Activated T-cell treated with anti-CD3 and anti-CD28 coated beads, Interleukin-2, amount 50 U/mL, for 72 hours (primary cell): ENCODE data around the gene GDE1. TPM values are rescaled to one million over a fixed set of nuclear protein-coding genes. Genes with fewer than 3 reads are reported as not detected.
"Not testable (repeated sequence)": the region's sequence is repeated elsewhere in the genome, so short reads cannot be mapped to it uniquely, and the experiment has no call there.

ENCODE experiments used
- ATAC-seq, 2 donors: fragments of 150-1000 bp; cut with Tn5 transposase; replicated peaks in 1 of 2; 2 replicates each; pipeline ENCODE4 v1.10.0; 2021; ENCODE audit warnings: moderate library complexity in 2 of 2, mild to moderate bottlenecking in 1 of 2
- DNase-seq, 2 donors: peaks; one replicate each; pipeline ENCODE4 v3.0.0; 2021 to 2022; ENCODE audit warnings: mixed read lengths in 1 of 2
- H3K27ac Mint-ChIP-seq: one replicate; pipeline ENCODE4 v1.8.0; 2022; ENCODE audit warnings: mild to moderate bottlenecking, moderate library complexity, mixed read lengths
- H3K27me3 Mint-ChIP-seq: one replicate; pipeline ENCODE4 v1.8.0; 2022; ENCODE audit warnings: low read depth, mixed read lengths
- H3K36me3 Mint-ChIP-seq, 2 donors: one replicate each; pipeline ENCODE4 v1.8.0; 2022; ENCODE audit warnings: mixed read lengths in 2 of 2, mild to moderate bottlenecking in 1 of 2; ENCODE audit not compliant: insufficient read depth in 2 of 2
- H3K4me1 Mint-ChIP-seq: one replicate; pipeline ENCODE4 v1.8.0; 2022; ENCODE audit warnings: low read depth, mixed read lengths
- H3K4me3 Mint-ChIP-seq, 2 donors: one replicate each; pipeline ENCODE4 v1.8.0; 2022; ENCODE audit warnings: mild to moderate bottlenecking in 2 of 2, mixed read lengths in 2 of 2, moderate library complexity in 2 of 2
- H3K9me3 Mint-ChIP-seq, 2 donors: one replicate each; pipeline ENCODE4 v1.8.0; 2022; ENCODE audit warnings: mixed read lengths in 2 of 2
- total RNA-seq, 2 donors: library from RNA; stranded (reverse); gene quantifications; one replicate each; pipeline ENCODE4 v1.2.3, GENCODE V29; 2022

GDE1 gene
- total RNA-seq: 10 to 100 TPM; 26.3 TPM

DNA sequence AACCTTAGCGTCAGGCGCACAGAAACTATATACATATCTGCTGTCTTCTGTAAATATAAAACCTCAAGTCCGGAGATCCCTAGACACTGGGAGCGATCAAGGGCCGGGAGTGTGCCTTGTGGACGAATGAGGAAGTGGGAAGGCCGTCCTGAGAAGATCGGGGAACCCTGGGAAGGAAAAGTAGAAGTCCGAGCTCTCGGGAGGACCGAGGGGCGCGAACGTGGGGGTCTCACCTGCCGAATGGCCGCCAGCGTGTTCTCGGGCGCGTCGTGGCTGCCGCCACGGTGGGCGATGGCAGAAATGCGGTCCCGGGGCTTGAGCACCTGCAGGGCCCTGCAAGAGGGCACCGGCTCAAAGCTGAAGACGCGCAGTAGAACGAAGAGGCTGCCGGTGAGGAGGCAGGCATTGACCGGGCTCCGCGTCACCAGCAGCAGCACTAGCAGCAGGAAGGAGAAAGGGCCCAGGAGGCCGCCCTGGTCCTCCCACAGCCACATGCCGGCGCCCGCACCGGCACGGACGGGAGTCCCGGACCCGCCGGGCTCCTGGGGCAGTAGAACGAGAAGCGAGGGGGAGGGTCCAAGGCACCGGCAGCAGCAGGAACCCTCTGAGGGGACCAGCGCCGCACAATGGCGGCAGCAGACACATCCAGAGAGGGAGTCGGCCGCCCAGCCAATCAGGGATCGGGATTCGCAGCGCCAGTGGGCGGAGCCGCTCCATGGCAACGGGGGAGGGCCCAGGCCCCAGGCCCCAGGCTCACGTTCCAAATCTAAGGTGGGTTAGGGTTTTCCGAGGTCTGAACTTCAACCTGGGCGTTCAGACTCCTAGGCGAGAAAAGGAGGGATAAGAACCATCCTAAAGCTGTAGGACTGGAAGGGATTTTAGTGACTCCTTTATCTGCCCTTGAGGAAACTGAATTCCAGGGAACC lies at the start of gene GDE1:
GDE1 (minus strand) TSS at position 628 of the 926 bp plus-strand sequence; CDS start at position 494, 134 bp downstream.
- Mint-ChIP-seq H3K27me3 (no peaks in the 10 kb centered on the region), H3K4me1 (peaks cover 60% of the 10 kb centered on the region), H3K36me3 (peaks cover 10 to 11% of the 10 kb centered on the region in 2 donors), H3K9me3 (no peaks in the 10 kb centered on the region), H3K4me3 (peak within 1 kb of the TSS; percentile 98 to 99), H3K27ac (peak within 1 kb of the TSS; percentile 93)
- ATAC-seq (peak; percentile 83 to 84), DNase-seq (peak; percentile 95 to 96)

GRCh38 chr16:19567560-19567959 lies 45.7 kb upstream of the GDE1 start:
- Mint-ChIP-seq H3K4me3 (no peak overlapping the region), H3K36me3 (peaks cover 0 to 16% of the 10 kb centered on the region in 2 donors), H3K9me3 (peaks cover 0 to 4% of the 10 kb centered on the region in 2 donors), H3K27ac (no peak overlapping the region), H3K27me3 (no peaks in the 10 kb centered on the region), H3K4me1 (no peaks in the 10 kb centered on the region)
- ATAC-seq: no peak
- no peak for DNase-seq

DNA sequence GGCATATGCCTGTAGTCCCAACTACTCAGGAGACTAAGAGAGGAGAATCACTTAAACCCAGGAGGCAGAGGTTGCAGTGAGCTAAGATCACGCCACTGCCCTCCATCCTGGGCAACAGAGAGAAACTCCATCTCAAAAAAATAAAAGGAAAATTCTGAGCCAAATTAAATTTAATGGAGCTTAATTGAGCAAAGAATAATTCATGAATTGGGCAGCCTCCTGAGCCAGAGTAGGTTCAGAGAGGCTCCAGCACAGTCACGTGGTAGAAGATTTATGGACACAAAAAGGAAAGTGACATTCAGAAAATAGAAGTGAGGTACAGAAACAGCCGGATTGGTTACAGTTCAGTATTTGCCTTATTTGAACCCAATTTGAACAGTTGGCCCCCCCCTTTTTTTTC lies 44.5 kb upstream of the GDE1 start:
- Mint-ChIP-seq H3K36me3 (peaks cover 0 to 15% of the 10 kb centered on the region in 2 donors), H3K4me1 (no peaks in the 10 kb centered on the region), H3K4me3 (no peak overlapping the region), H3K9me3 (peaks cover 0 to 4% of the 10 kb centered on the region in 2 donors), H3K27me3 (no peaks in the 10 kb centered on the region), H3K27ac (no peak overlapping the region)
- DNase-seq (no peak), ATAC-seq (no peak)

GRCh38 chr16:19563377-19563776 lies 41.5 kb upstream of the GDE1 start:
- Mint-ChIP-seq H3K9me3 (peaks cover 0 to 4% of the 10 kb centered on the region in 2 donors), H3K4me3 (no peak overlapping the region), H3K36me3 (peaks cover 0 to 12% of the 10 kb centered on the region in 2 donors), H3K27me3 (no peaks in the 10 kb centered on the region), H3K4me1 (peaks cover 8% of the 10 kb centered on the region), H3K27ac (no peak overlapping the region)
- no peak for DNase-seq
- ATAC-seq: no peak

DNA sequence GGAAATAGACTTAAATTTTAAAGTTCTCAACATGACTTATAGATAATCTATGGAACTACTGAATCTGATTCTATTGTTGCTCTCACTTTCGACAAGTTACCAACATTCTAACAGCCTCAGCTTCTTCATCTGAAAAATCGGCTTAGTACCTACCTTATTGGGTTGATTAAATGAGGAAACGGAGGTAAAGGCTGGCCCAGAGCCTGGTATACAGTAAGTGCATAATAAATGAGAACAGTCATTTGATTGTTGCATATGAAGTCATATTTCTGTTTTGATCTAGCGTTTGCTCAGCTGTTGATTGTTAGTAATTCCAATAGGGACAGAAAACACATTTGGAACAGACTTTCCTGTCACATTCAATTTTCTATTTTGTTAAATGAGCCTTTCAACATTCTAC lies 38.2 kb upstream of the GDE1 start:
- DNase-seq (no peak), ATAC-seq (no peak)
- H3K27me3 Mint-ChIP-seq: no peaks in the 10 kb centered on the region
- H3K36me3 Mint-ChIP-seq: peaks cover 0 to 7% of the 10 kb centered on the region in 2 donors
- no peak overlapping the region for H3K27ac Mint-ChIP-seq
- H3K9me3 Mint-ChIP-seq: peaks cover 0 to 4% of the 10 kb centered on the region in 2 donors
- H3K4me3 Mint-ChIP-seq: no peak overlapping the region
- H3K4me1 Mint-ChIP-seq: peaks cover 15% of the 10 kb centered on the region

DNA sequence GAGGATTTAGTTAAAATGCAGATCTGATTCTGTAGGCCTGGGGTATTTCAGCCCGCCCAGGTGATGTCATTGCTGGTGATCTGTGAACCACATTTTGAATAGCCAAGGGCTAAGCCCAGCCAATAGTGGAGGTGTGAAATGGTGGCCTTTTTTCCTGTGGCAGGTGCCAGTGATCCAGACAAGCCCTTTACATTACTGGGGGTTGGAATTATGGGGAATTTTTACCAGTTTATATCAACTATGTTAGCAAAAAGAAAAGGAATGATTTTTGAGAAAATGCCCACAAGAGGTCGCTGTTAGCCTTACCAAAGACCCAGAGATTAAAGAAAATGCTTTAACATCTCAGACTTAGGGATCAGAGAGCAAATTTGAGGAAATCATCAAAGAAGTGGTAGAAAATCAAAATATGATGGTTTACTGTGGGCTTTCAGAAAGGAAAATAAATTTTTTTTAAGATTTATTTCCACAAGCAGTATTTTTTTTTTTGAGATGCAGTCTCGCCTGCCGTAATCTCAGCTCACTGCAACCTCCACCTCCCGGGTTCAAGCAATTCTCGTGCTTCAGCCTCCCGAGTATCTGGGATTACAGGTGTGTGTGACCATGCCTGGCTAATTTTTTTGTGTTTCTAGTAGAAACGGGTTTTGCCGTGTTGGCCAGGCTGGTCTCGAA lies 37.5 kb upstream of the GDE1 start:
- H3K27me3 Mint-ChIP-seq: no peaks in the 10 kb centered on the region
- peaks cover 0 to 9% of the 10 kb centered on the region in 2 donors for H3K36me3 Mint-ChIP-seq
- H3K27ac Mint-ChIP-seq: no peak overlapping the region
- peaks cover 0 to 4% of the 10 kb centered on the region in 2 donors for H3K9me3 Mint-ChIP-seq
- DNase-seq (peak; percentile 19 to 43), ATAC-seq (no peak)
- no peak overlapping the region for H3K4me3 Mint-ChIP-seq
- H3K4me1 Mint-ChIP-seq: peaks cover 22% of the 10 kb centered on the region

DNA sequence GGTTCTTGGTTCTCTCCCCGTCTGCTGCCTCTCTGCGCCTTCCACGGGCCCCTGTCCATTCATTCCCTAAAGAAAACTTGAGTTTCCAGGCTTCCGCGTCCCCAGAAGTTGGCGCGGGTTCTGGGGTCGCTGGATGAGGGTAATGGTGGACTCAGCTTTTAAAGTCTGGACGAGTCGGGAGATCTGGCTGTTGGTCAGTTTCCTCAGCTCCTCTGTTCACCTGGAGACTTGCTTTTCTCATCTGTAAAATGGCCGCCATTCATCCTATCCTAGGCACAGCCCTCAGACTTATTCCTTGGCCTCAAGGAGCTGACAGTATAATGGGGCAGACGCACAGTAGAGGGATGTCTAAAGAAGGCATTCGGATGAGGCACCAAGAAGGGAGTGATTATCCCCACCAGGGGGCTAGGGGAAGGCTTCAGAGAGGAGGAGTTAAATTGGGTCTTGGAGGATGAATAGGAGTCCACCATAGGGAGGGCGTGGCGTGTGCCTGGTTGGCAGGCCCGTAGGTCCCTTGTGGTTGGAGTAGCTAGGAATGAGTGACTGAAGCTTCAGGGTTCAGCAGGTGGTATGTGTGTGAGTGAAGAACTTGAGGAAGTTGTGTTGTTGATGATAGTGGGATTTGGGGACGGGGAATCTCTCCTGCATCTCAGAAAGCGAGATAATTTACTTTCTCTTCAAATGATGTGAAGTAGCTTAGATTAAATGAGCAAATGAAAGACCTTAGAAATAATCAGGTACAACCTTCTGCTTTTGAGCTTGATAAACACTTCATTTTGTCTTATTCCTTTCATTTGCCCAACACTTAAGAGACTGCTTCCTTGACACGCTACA lies 34.3 kb upstream of the GDE1 start:
- Mint-ChIP-seq H3K4me1 (peaks cover 25% of the 10 kb centered on the region), H3K27ac (peak overlapping the region; percentile 1), H3K36me3 (peaks cover 0 to 2% of the 10 kb centered on the region in 2 donors), H3K27me3 (no peaks in the 10 kb centered on the region), H3K9me3 (no peaks in the 10 kb centered on the region), H3K4me3 (peak overlapping the region; percentile 81 to 84)
- ATAC-seq (no peak), DNase-seq (peak; percentile 30 to 39)

- Mint-ChIP-seq H3K9me3 (no peaks in the 10 kb centered on the region), H3K27ac (peak within 1 kb of the TSS; percentile 89), H3K27me3 (no peaks in the 10 kb centered on the region), H3K36me3 (peaks cover 0 to 2% of the 10 kb centered on the region in 2 donors), H3K4me3 (peak within 1 kb of the TSS; percentile 81 to 84), H3K4me1 (peaks cover 25% of the 10 kb centered on the region)
- DNase-seq (peak; percentile 97 to 98), ATAC-seq (peak; percentile 96 to 97)
Observed at GRCh38 chr16:19555186-19555937, 33.5 kb upstream of the GDE1 start, which contains the start of gene VPS35L. VPS35L (plus strand) TSS chr16:19555703; CDS start chr16:19555730, 27 bp downstream.

- Mint-ChIP-seq H3K36me3 (peaks cover 0 to under 1% of the 10 kb centered on the region in 2 donors), H3K27ac (no peak overlapping the region), H3K27me3 (no peaks in the 10 kb centered on the region), H3K4me1 (peaks cover 13% of the 10 kb centered on the region), H3K4me3 (no peak overlapping the region), H3K9me3 (no peaks in the 10 kb centered on the region)
- DNase-seq: no peak
- peak in 1 of 2 donors; percentile 57 for ATAC-seq
Observed at GRCh38 chr16:19549673-19550072, 27.8 kb upstream of the GDE1 start.

GRCh38 chr16:19548144-19548543 lies 26.2 kb upstream of the GDE1 start:
- Mint-ChIP-seq H3K9me3 (no peaks in the 10 kb centered on the region), H3K27me3 (no peaks in the 10 kb centered on the region), H3K27ac (no peak overlapping the region), H3K4me3 (no peak overlapping the region), H3K4me1 (peaks cover 8% of the 10 kb centered on the region), H3K36me3 (peaks cover 0 to 8% of the 10 kb centered on the region in 2 donors)
- ATAC-seq (no peak), DNase-seq (no peak)

GRCh38 chr16:19543278-19543996 lies 21.5 kb upstream of the GDE1 start:
- not testable (repeated sequence) for DNase-seq, H3K4me3 Mint-ChIP-seq, H3K9me3 Mint-ChIP-seq, H3K27ac Mint-ChIP-seq, H3K27me3 Mint-ChIP-seq, ATAC-seq, H3K4me1 Mint-ChIP-seq
- H3K36me3 Mint-ChIP-seq: peaks cover 3 to 11% of the 10 kb centered on the region in 2 donors
